ENCODE data around the gene CLDN22. TPM values are rescaled to one million over a fixed set of nuclear protein-coding genes. Genes with fewer than 3 reads are reported as not detected.

CLDN22 gene
- total RNA-seq, 1 donor from 2014 or later = not detected

- Histone ChIP-seq H3K9me3 (no peaks in the 10 kb centered on the region), H3K36me3 (no peaks in the 10 kb centered on the region), H3K4me3 (no peak overlapping the region), H3K4me1 (no peaks in the 10 kb centered on the region), H3K27ac (no peak overlapping the region), H3K27me3 (ENCODE audit: low read depth) (peaks cover 1% of the 10 kb centered on the region)
- ATAC-seq = no peak
- TF ChIP-seq, protein P1, sequence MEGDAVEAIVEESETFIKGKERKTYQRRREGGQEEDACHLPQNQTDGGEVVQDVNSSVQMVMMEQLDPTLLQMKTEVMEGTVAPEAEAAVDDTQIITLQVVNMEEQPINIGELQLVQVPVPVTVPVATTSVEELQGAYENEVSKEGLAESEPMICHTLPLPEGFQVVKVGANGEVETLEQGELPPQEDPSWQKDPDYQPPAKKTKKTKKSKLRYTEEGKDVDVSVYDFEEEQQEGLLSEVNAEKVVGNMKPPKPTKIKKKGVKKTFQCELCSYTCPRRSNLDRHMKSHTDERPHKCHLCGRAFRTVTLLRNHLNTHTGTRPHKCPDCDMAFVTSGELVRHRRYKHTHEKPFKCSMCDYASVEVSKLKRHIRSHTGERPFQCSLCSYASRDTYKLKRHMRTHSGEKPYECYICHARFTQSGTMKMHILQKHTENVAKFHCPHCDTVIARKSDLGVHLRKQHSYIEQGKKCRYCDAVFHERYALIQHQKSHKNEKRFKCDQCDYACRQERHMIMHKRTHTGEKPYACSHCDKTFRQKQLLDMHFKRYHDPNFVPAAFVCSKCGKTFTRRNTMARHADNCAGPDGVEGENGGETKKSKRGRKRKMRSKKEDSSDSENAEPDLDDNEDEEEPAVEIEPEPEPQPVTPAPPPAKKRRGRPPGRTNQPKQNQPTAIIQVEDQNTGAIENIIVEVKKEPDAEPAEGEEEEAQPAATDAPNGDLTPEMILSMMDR (IDR thresholded peaks at IDR 0.05) = no peak
- intact Hi-C loops (cut with DNase I) = no loop called here
- DNase-seq = no peak
Observed at GRCh38 chr4:183356173-183356830, 36.2 kb upstream of the CLDN22 start.

GRCh38 chr4:183355405-183355804, 35.3 kb upstream of the CLDN22 start:
- no peaks in the 10 kb centered on the region for H3K9me3 ChIP-seq
- no peaks in the 10 kb centered on the region for H3K36me3 ChIP-seq
- H3K4me1 ChIP-seq = no peaks in the 10 kb centered on the region
- no peak overlapping the region for H3K4me3 ChIP-seq
- ATAC-seq (no peak), DNase-seq (no peak)
- intact Hi-C loops (cut with DNase I) = no loop called here
- TF ChIP-seq, protein P1 (IDR thresholded peaks at IDR 0.05) = no peak
- no peak overlapping the region for H3K27ac ChIP-seq
- H3K27me3 ChIP-seq (ENCODE audit: low read depth) = peaks cover 7% of the 10 kb centered on the region

- intact Hi-C loops (cut with DNase I) = no loop called here
- Histone ChIP-seq H3K27ac (no peak overlapping the region), H3K36me3 (no peaks in the 10 kb centered on the region), H3K4me3 (no peak overlapping the region), H3K27me3 (ENCODE audit: low read depth) (peaks cover 7% of the 10 kb centered on the region), H3K4me1 (no peaks in the 10 kb centered on the region), H3K9me3 (no peaks in the 10 kb centered on the region)
- ATAC-seq (no peak), DNase-seq (no peak)
- TF ChIP-seq, protein P1 (IDR thresholded peaks at IDR 0.05) = no peak
Observed at GRCh38 chr4:183354219-183354618, 34.1 kb upstream of the CLDN22 start.

DNA sequence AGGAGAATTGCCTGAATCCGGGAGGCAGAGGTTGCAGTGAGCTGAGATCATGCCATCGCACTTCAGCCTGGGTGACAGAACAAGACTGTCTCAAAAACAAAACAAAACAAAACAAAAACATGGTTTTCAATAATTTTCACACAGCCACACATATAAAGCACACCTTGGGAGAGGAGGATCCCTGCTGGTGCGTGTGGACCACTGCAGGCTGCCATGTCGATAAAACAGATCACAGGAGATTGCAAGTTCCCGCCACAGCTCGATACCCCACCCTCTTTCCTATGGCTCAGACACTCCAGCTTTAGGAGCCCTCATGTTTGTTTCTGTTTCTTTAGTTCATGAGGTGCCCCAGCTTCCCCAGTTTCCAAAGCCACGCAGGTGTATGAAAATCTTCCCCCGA, 33.5 kb upstream of the CLDN22 start:
- no peak for DNase-seq
- no peaks in the 10 kb centered on the region for H3K4me1 ChIP-seq
- no peaks in the 10 kb centered on the region for H3K9me3 ChIP-seq
- H3K27ac ChIP-seq = no peak overlapping the region
- no peak for ATAC-seq
- intact Hi-C loops (cut with DNase I) = no loop called here
- peaks cover 7% of the 10 kb centered on the region for H3K27me3 ChIP-seq (ENCODE audit: low read depth)
- H3K4me3 ChIP-seq = no peak overlapping the region
- H3K36me3 ChIP-seq = no peaks in the 10 kb centered on the region
- TF ChIP-seq, protein P1 (IDR thresholded peaks at IDR 0.05) = no peak

DNA sequence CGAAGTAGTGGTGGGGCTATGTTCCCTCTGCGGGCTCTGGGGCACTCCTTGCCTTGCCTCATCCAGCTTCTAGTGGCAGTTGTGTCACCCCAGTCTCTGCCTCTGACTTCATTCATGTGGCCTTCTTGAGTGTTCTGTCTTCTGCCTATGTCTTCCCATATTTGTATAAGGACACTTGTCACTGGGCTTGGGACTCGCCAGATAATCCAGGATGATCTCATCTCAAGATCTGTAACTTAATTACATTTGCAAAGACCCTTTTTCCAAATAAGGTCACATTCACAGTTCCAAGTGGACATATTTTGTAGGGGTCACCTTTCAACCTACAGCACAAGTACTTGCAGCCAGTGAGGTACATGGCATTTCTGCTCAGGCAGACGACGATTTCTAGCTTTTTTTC, 32.5 kb upstream of the CLDN22 start:
- Histone ChIP-seq H3K9me3 (no peaks in the 10 kb centered on the region), H3K27ac (no peak overlapping the region), H3K36me3 (no peaks in the 10 kb centered on the region), H3K4me1 (no peaks in the 10 kb centered on the region), H3K27me3 (ENCODE audit: low read depth) (peaks cover 7% of the 10 kb centered on the region), H3K4me3 (no peak overlapping the region)
- no peak for DNase-seq
- TF ChIP-seq, protein P1 (IDR thresholded peaks at IDR 0.05) = no peak
- ATAC-seq = no peak
- intact Hi-C loops (cut with DNase I) = no loop called here

Measured in lower lobe of right lung (tissue), 2 donors.